Parathyroid adenoma (tissue), 2 donors: ENCODE data around the gene SLC22A14.

Experiments
- H2AFZ ChIP-seq: fragments of 300-600 bp; sonication (generic); one replicate; pipeline ENCODE4 v1.7.0; 2017; ENCODE audit warnings: antibody characterized with exemption, mild to moderate bottlenecking
- H3K27ac ChIP-seq: fragments of 300-600 bp; sonication (generic); one replicate; pipeline ENCODE4 v1.7.0; 2017
- H3K27me3 ChIP-seq: fragments of 300-600 bp; sonication (generic); one replicate; pipeline ENCODE4 v1.7.0; 2017; ENCODE audit warnings: low read length; ENCODE audit not compliant: control insufficient read depth, insufficient read depth
- H3K36me3 ChIP-seq: fragments of 300-600 bp; sonication (generic); one replicate; pipeline ENCODE4 v1.7.0; 2017; ENCODE audit warnings: low read length; ENCODE audit not compliant: control insufficient read depth, insufficient read depth
- H3K4me1 ChIP-seq: fragments of 300-600 bp; sonication (generic); one replicate; pipeline ENCODE4 v1.7.0; 2017; ENCODE audit warnings: control low read depth
- H3K4me2 ChIP-seq: fragments of 300-600 bp; sonication (generic); one replicate; pipeline ENCODE4 v1.7.0; 2017; ENCODE audit warnings: low read length
- H3K4me3 ChIP-seq: fragments of 300-600 bp; sonication (generic); one replicate; pipeline ENCODE4 v1.7.0; 2017; ENCODE audit warnings: low read depth, low read length
- H3K79me2 ChIP-seq: fragments of 300-600 bp; sonication (generic); one replicate; pipeline ENCODE4 v1.7.0; 2017; ENCODE audit warnings: control low read depth
- H3K9ac ChIP-seq: fragments of 300-600 bp; sonication (generic); one replicate; pipeline ENCODE4 v1.7.0; 2017; ENCODE audit warnings: mild to moderate bottlenecking
- H3K9me3 ChIP-seq: fragments of 300-600 bp; sonication (generic); one replicate; pipeline ENCODE4 v1.7.0; 2017; ENCODE audit warnings: low read length; ENCODE audit not compliant: control insufficient read depth
- CTCF ChIP-seq: fragments of 300-600 bp; sonication (generic); IDR thresholded peaks from one replicate; pipeline ENCODE4 v1.7.0; 2017; ENCODE audit warnings: antibody characterized with exemption, mild to moderate bottlenecking
- donor health status: primary hyperparathyroidism.

The SLC22A14 gene

GRCh38 chr3:38276081-38276916 lies 5.8 kb upstream of the SLC22A14 start:
- TF ChIP-seq CTCF: no peak
- no peaks in the 10 kb centered on the region for H3K27me3 ChIP-seq
- H2AFZ ChIP-seq: no peak overlapping the region
- H3K27ac ChIP-seq: no peak overlapping the region
- H3K9me3 ChIP-seq: no peaks in the 10 kb centered on the region
- H3K36me3 ChIP-seq: no peaks in the 10 kb centered on the region
- H3K9ac ChIP-seq: no peak overlapping the region
- no peaks in the 10 kb centered on the region for H3K4me1 ChIP-seq
- no peak overlapping the region for H3K4me3 ChIP-seq
- H3K4me2 ChIP-seq: no peak overlapping the region
- H3K79me2 ChIP-seq: no peaks in the 10 kb centered on the region

GRCh38 chr3:38276917-38277630 lies 5.0 kb upstream of the SLC22A14 start:
- Histone ChIP-seq H3K9ac (no peak overlapping the region), H3K4me2 (no peak overlapping the region), H3K79me2 (no peaks in the 10 kb centered on the region), H3K27ac (no peak overlapping the region), H3K4me3 (no peak overlapping the region), H3K9me3 (no peaks in the 10 kb centered on the region), H3K4me1 (no peaks in the 10 kb centered on the region), H3K36me3 (no peaks in the 10 kb centered on the region), H2AFZ (no peak overlapping the region), H3K27me3 (no peaks in the 10 kb centered on the region)
- TF ChIP-seq CTCF: no peak

GRCh38 chr3:38278841-38279240 lies 3.3 kb upstream of the SLC22A14 start:
- no peak overlapping the region for H2AFZ ChIP-seq
- no peaks in the 10 kb centered on the region for H3K79me2 ChIP-seq
- H3K9ac ChIP-seq: no peak overlapping the region
- H3K4me1 ChIP-seq: no peaks in the 10 kb centered on the region
- TF ChIP-seq CTCF: no peak
- no peaks in the 10 kb centered on the region for H3K27me3 ChIP-seq
- H3K27ac ChIP-seq: no peak overlapping the region
- no peaks in the 10 kb centered on the region for H3K9me3 ChIP-seq
- no peak overlapping the region for H3K4me3 ChIP-seq
- H3K4me2 ChIP-seq: no peak overlapping the region
- no peaks in the 10 kb centered on the region for H3K36me3 ChIP-seq

- H3K4me3 ChIP-seq: no peak overlapping the region
- H3K27me3 ChIP-seq: no peaks in the 10 kb centered on the region
- H3K9ac ChIP-seq: no peak overlapping the region
- no peaks in the 10 kb centered on the region for H3K4me1 ChIP-seq
- H2AFZ ChIP-seq: no peak overlapping the region
- H3K79me2 ChIP-seq: no peaks in the 10 kb centered on the region
- H3K27ac ChIP-seq: no peak overlapping the region
- H3K9me3 ChIP-seq: no peaks in the 10 kb centered on the region
- H3K4me2 ChIP-seq: no peak overlapping the region
- TF ChIP-seq CTCF: no peak
- no peaks in the 10 kb centered on the region for H3K36me3 ChIP-seq
Observed at GRCh38 chr3:38283810-38284755, 2.0 kb downstream of the SLC22A14 start.
